Astrocyte (in vitro differentiated cells and primary cell): ENCODE results near the gene PKP4. TPM values are rescaled to one million over a fixed set of nuclear protein-coding genes. Genes with fewer than 3 reads are reported as not detected.
"Not testable (repeated sequence)": the region's sequence is repeated elsewhere in the genome, so short reads cannot be mapped to it uniquely, and the experiment has no call there.

Source experiments
- DNase-seq: peaks from one replicate; pipeline ENCODE4 v3.0.0-alpha.2; 2010; ENCODE audit warnings: low read depth
- FAIRE-seq: peaks from 2 replicates; lab custom pipeline; 2011; peaks lifted over from hg19 to GRCh38; lab: Jason Lieb, UNC
- H2AFZ ChIP-seq: 2 replicates; pipeline ENCODE4 v1.6.0; 2012; ENCODE audit warnings: low read depth, low read length, inconsistent platforms
- H3K27ac ChIP-seq: 2 replicates; pipeline ENCODE4 v1.5.1; 2011; ENCODE audit warnings: low read depth, low read length, inconsistent platforms
- H3K27me3 ChIP-seq: 2 replicates; pipeline ENCODE4 v1.6.0; 2011; ENCODE audit warnings: low read length, inconsistent platforms; ENCODE audit not compliant: insufficient read depth
- H3K36me3 ChIP-seq: 2 replicates; pipeline ENCODE4 v1.5.1; 2011; ENCODE audit warnings: low read length, inconsistent platforms; ENCODE audit not compliant: insufficient read depth
- H3K4me1 ChIP-seq: 2 replicates; pipeline ENCODE4 v1.5.1; 2011; ENCODE audit warnings: low read length, inconsistent platforms; ENCODE audit not compliant: insufficient read depth
- H3K4me2 ChIP-seq: 2 replicates; pipeline ENCODE4 v1.6.0; 2012; ENCODE audit warnings: low read length, inconsistent platforms
- H3K4me3 ChIP-seq: 2 replicates; pipeline ENCODE4 v1.5.1; 2011; ENCODE audit warnings: low read depth, mild to moderate bottlenecking, low read length, inconsistent platforms; ENCODE audit not compliant: insufficient read depth
- H3K79me2 ChIP-seq: 2 replicates; pipeline ENCODE4 v1.6.0; 2012; ENCODE audit warnings: mild to moderate bottlenecking, low read length, inconsistent platforms; ENCODE audit not compliant: insufficient read depth
- H3K9ac ChIP-seq: 2 replicates; pipeline ENCODE4 v1.6.0; 2012; ENCODE audit warnings: mild to moderate bottlenecking, low read length, inconsistent platforms
- H3K9me3 ChIP-seq: 2 replicates; pipeline ENCODE4 v1.5.1; 2012; ENCODE audit warnings: low read depth, mild to moderate bottlenecking, low read length, inconsistent platforms; ENCODE audit not compliant: insufficient read depth
- H4K20me1 ChIP-seq: 2 replicates; pipeline ENCODE4 v1.6.0; 2012; ENCODE audit warnings: low read length, inconsistent platforms; ENCODE audit not compliant: insufficient read depth
- H3K27ac Mint-ChIP-seq: one replicate; pipeline ENCODE4 v1.8.0; 2021; ENCODE audit warnings: mild to moderate bottlenecking, mixed read lengths; ENCODE audit not compliant: unreplicated experiment
- H3K27me3 Mint-ChIP-seq: one replicate; pipeline ENCODE4 v1.8.0; 2021; ENCODE audit warnings: low read depth, mixed read lengths; ENCODE audit not compliant: unreplicated experiment
- H3K36me3 Mint-ChIP-seq: one replicate; pipeline ENCODE4 v1.8.0; 2021; ENCODE audit warnings: low read depth, mixed read lengths; ENCODE audit not compliant: unreplicated experiment
- H3K4me1 Mint-ChIP-seq: one replicate; pipeline ENCODE4 v1.8.0; 2021; ENCODE audit warnings: low read depth, mixed read lengths; ENCODE audit not compliant: unreplicated experiment
- H3K4me3 Mint-ChIP-seq: one replicate; pipeline ENCODE4 v1.8.0; 2021; ENCODE audit warnings: mild to moderate bottlenecking, moderate library complexity, mixed read lengths; ENCODE audit not compliant: unreplicated experiment
- H3K9me3 Mint-ChIP-seq: one replicate; pipeline ENCODE4 v1.8.0; 2021; ENCODE audit warnings: mild to moderate bottlenecking, mixed read lengths; ENCODE audit not compliant: unreplicated experiment
- EZH2 ChIP-seq: IDR thresholded peaks from 2 replicates; pipeline ENCODE4 v1.6.1; 2012; ENCODE audit warnings: mild to moderate bottlenecking, low read length, inconsistent platforms; ENCODE audit not compliant: insufficient read depth
- total RNA-seq: library from RNA; stranded (reverse); gene quantifications from 2 replicates; pipeline ENCODE4 v1.2.1, GENCODE V29; 2021
- TF ChIP-seq, protein P1 (sequence below): IDR thresholded peaks from 2 replicates; pipeline ENCODE4 v1.5.1; 2011; ENCODE audit warnings: low read depth, mild to moderate bottlenecking, inconsistent platforms, low read length, moderate library complexity; ENCODE audit not compliant: insufficient read depth

PKP4 gene
- total RNA-seq, 1 donor from 2014 or later, result 38.4 TPM

DNA sequence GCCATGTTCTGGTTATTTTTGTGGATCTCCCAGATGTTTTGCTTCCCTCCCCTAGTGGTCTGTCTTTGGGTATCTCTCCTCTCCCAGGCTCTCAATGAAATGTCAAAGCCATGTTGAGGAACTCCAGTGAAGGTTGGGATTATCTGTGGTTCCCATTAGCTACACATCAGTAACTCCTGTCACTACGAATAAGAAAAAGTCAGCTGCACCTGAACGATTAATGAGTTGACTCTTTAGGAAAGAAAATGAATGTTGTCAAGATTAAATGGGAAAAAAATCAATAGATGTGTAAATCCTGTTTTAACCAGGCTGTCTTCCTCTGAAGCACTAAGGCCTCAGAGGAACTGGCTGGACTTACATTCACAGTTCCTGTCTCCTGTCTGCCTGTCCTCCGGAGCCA is 244.3 kb downstream of the PKP4 start:
- no peaks in the 10 kb centered on the region for H3K36me3 Mint-ChIP-seq

DNA sequence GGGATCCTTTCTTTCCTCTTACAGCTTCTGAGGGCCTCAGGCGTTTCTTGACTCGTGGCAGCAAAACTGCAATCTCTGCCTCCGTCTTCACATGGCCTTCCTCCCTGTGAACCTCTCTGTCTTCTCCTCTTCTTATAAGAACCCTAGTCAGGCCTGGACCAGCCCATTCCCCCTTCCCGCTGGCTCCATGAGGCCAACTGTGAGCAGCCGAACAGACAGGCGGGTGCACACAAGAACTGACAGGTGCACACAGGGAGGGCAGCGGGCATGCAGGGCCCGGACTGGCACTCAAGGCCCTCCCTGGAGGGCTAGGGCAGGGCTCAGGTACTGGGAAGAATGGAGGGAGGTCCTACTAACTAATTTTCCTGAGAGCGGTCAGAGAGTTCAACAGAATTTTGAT is 246.0 kb downstream of the PKP4 start:
- DNase-seq (no peak), FAIRE-seq (no peak)
- H3K36me3 ChIP-seq, result no peaks in the 10 kb centered on the region
- H3K9me3 Mint-ChIP-seq, result peaks cover 18% of the 10 kb centered on the region
- no peaks in the 10 kb centered on the region for H3K27me3 ChIP-seq
- H3K9ac ChIP-seq, result no peak overlapping the region
- H4K20me1 ChIP-seq, result no peaks in the 10 kb centered on the region
- H3K36me3 Mint-ChIP-seq, result no peaks in the 10 kb centered on the region
- H3K9me3 ChIP-seq, result no peaks in the 10 kb centered on the region
- no peak overlapping the region for H3K27ac ChIP-seq
- no peaks in the 10 kb centered on the region for H3K79me2 ChIP-seq
- no peak overlapping the region for H3K4me2 ChIP-seq
- H3K4me1 Mint-ChIP-seq, result no peaks in the 10 kb centered on the region
- H3K27ac Mint-ChIP-seq, result no peak overlapping the region
- H3K4me3 ChIP-seq, result no peak overlapping the region
- no peak for TF ChIP-seq EZH2
- TF ChIP-seq, protein P1, sequence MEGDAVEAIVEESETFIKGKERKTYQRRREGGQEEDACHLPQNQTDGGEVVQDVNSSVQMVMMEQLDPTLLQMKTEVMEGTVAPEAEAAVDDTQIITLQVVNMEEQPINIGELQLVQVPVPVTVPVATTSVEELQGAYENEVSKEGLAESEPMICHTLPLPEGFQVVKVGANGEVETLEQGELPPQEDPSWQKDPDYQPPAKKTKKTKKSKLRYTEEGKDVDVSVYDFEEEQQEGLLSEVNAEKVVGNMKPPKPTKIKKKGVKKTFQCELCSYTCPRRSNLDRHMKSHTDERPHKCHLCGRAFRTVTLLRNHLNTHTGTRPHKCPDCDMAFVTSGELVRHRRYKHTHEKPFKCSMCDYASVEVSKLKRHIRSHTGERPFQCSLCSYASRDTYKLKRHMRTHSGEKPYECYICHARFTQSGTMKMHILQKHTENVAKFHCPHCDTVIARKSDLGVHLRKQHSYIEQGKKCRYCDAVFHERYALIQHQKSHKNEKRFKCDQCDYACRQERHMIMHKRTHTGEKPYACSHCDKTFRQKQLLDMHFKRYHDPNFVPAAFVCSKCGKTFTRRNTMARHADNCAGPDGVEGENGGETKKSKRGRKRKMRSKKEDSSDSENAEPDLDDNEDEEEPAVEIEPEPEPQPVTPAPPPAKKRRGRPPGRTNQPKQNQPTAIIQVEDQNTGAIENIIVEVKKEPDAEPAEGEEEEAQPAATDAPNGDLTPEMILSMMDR, result no peak
- no peak overlapping the region for H3K4me3 Mint-ChIP-seq
- no peaks in the 10 kb centered on the region for H3K27me3 Mint-ChIP-seq
- H2AFZ ChIP-seq, result no peak overlapping the region
- H3K4me1 ChIP-seq, result no peaks in the 10 kb centered on the region

More for the DNA sequence above, 244.3 kb downstream of the PKP4 start:
- H3K9me3 Mint-ChIP-seq, result peaks cover 18% of the 10 kb centered on the region
- DNase-seq (no peak), FAIRE-seq (no peak)
- Histone ChIP-seq H3K4me1 (no peaks in the 10 kb centered on the region), H4K20me1 (no peaks in the 10 kb centered on the region), H3K79me2 (no peaks in the 10 kb centered on the region), H2AFZ (no peak overlapping the region), H3K4me3 (no peak overlapping the region), H3K27me3 (no peaks in the 10 kb centered on the region), H3K9me3 (no peaks in the 10 kb centered on the region), H3K27ac (no peak overlapping the region), H3K4me2 (no peak overlapping the region), H3K36me3 (no peaks in the 10 kb centered on the region), H3K9ac (no peak overlapping the region)
- H3K4me1 Mint-ChIP-seq, result no peaks in the 10 kb centered on the region
- H3K27me3 Mint-ChIP-seq, result no peaks in the 10 kb centered on the region
- no peak overlapping the region for H3K27ac Mint-ChIP-seq
- H3K4me3 Mint-ChIP-seq, result no peak overlapping the region
- TF ChIP-seq EZH2, result no peak
- TF ChIP-seq, protein P1, result no peak

DNA sequence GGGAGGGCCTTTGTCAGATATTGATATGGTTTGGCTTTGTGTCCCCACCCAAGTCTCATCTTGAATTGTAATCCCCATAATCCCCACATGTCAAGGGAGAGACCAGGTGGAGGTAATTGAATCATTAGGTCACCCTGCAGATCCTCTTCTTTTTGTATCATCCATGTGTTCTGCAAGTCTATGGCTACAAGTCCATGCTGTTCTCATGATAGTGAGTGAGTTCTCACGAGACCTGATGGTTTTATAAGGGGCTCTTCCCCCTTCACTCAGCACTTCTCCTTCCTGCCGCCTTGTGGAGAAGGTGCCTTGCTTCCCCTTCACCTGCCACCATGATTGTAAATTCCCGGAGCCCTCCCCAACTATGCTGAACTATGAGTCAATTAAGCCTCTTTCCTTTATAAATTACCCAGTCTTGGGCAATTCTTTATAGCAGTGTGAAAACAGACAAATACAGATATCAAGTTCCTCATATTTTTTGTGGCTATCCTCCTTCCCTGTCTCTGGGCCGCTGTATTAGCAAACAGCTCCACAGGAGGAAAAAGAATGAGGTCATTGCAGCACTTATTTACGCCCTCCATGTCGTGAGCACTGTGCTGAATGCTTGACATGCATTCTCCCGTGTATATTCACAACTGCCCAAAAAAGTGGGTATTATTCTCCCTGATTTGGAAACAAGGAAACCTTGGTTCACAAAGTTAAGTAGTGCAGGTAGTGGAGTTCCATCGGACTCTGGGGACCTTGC is 248.1 kb downstream of the PKP4 start:
- H3K9me3 ChIP-seq, H3K27me3 Mint-ChIP-seq, H3K9ac ChIP-seq, H3K79me2 ChIP-seq, H3K4me3 ChIP-seq, H3K36me3 ChIP-seq, H3K27me3 ChIP-seq, H3K4me1 ChIP-seq, H2AFZ ChIP-seq, H3K4me3 Mint-ChIP-seq, DNase-seq, H3K4me2 ChIP-seq, H3K4me1 Mint-ChIP-seq, H4K20me1 ChIP-seq, H3K36me3 Mint-ChIP-seq, FAIRE-seq, H3K27ac ChIP-seq, H3K27ac Mint-ChIP-seq: not testable (repeated sequence)
- H3K9me3 Mint-ChIP-seq, result peaks cover 18% of the 10 kb centered on the region
